GM19395 (cell line): Measurements from ENCODE around the gene FCGR2B.
A peak's percentile ranks its signal among the peaks of the same experiment; 100 is the strongest.
"Not testable (repeated sequence)": the region's sequence is repeated elsewhere in the genome, so short reads cannot be mapped to it uniquely, and the experiment has no call there.

Experiments used
- ATAC-seq: cut with Tn5 transposase; IDR thresholded peaks from one replicate; pipeline ENCODE4 v1.9.1; 2021; ENCODE audit warnings: mild to moderate bottlenecking, moderate library complexity; ENCODE audit not compliant: unreplicated experiment

Gene FCGR2B

DNA sequence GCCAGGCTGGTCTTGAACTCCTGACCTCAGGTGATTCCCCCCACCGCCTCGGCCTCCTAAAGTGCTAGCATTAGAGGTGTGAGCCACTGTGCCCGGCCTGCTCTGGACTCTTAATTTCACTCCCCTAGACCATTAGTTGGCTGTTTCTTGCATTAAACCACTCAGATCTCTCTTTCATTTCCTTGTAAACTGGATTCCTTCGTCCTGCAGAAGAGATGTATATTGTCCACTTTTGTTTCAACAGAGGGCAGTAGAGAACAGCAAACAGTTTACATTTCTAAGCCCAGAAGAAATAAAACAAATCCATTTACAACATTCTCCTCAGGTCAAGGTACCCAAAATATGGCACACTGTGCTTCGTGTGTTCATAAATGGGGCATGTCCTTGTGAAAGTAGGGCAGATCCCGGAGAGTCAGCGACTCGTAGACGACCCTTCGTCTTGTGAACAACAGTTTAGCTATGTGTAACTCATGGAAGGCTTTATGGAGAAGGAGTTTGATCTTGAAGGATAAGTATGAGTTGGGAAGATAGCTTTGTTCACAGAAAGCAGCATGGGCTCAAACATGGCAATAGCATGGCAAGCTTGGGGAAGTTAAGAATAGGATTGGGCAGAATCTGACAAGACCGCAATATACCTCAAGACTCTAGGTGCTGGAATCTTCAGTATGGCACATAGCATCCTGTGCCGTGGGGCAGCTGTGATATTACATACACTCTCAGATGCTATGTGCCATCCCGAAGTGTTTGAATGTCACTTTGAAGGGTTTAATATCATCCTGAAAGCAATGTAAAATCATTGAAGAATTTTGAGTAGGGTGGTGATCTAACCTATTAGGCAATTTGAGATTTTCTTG lies 15.2 kb upstream of the FCGR2B start:
- not testable (repeated sequence) for ATAC-seq

DNA sequence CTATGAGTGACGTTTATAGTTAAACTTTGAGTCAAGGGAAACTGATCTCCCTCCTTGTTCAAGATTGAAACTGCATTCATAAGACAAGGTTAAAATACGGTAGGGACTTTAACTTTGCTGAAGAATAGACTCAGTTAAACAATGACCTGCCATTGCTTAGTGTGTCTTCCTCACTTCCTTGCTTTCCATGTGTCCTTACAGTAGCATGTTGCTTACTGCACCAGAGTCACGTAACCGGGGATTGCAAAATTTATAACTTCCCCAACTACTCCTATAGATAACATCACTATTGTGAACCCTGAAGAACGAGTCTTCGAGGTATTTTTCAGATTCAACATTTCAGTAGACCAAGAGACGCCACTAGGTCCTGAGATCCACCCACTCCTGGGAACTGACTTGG lies 9.4 kb upstream of the FCGR2B start:
- not testable (repeated sequence) for ATAC-seq

DNA sequence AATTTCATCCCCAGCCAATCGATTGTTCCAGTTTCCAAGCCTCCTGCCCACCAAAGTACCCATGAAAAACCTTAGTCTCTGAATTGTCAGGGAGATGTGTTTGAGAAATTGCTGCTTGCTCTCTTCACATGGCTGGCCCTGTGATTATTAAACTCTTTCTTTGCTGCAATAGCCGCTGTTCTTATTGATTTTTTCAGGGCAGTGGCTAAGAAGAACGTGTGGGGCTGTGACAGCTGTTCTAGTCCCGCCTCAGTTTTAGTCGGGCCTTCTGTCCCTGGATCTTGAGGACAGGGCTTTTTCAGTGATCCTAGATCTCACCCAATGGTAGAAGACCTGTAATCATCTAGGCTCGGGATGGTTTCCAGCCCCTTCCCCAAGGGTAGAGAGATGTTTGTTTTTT lies 9.0 kb upstream of the FCGR2B start:
- not testable (repeated sequence) for ATAC-seq

DNA sequence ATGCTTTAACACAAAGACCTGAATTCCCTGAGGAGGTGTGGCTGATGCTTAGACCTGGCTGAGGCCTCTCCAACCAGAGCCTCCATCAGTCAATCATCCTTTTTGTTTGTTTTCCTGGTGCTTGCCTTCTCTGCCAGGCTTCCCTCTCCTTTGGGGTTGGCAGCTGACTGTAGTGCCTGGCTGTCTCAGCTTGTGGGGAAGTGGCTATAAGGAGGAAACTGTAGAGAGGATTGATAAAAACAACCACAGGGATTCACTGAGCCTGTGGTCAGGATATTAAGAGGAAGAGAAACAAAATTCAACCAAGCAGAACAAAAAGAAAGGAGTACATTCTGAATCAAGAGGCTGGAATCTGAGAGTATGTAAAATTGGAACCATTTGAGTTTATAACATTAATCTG lies 4.4 kb upstream of the FCGR2B start:
- ATAC-seq = not testable (repeated sequence)

DNA sequence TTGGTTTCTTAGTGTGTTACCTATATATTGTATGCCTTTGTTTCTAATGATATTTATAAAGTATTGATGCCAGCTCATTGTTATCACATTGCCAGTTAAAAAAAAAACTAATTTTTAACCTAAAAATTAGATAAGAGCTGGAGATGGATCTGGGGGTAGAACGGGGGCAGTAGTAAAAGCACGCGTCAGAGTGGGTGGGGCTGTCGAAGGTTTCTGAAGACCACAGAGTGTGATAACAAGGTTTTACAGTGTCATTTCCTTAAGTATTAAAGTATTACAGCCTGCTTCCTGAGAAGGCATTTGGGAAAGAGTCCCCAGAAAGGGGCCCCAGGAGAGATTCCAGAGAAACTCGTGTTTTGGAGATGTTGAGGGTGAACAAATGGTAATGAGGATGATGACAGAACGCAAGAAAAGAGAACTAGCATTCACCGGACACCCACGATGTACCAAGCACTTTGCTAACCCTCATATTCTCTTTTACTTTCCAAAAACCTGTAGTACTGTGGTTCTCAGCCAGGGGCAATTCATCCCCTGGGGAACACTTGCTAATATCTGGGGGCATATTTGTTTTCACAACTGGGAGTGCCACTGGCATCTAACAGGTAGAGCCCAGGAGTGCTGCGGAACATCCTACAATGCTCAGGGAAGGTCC lies 1.2 kb upstream of the FCGR2B start:
- ATAC-seq = not testable (repeated sequence)

DNA sequence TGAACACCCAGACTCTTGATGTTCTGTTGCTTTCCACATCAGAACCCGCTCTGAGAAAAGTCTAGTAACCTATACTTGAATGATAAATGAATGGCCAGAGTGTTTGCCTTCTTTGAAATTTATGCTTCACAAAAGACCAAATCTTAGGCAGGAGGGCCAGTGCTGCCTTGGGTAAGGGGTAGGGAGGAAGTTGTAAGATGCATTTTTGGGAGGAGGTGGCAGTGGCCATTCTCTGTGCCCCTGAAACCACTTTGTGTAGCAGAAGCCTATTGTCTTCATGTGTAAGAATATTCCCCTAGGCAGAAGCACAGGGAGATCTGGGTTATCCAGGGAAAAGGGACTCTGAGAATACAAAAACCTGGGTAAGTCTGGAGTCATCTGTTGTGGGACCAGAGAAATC lies 626 bp downstream of the FCGR2B start:
- peak; percentile 19 for ATAC-seq

DNA sequence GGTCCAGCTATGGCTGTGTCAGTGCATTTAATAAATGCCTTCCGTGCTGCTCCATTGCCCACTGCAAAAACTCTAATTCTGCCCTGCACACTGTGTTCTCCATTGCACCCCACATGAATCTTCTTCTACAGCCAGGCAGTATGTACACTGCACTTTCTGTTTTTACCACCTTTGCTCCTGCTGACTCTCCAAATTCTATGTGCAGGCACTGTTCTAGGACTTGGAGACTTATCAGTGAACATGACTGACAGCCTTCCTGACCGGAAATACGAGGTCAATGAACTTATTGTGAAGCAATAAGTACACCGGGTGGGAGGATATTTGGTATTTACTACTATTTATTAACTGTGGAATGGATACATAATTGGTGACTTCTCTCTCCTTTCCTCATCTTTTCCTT lies 1.7 kb downstream of the FCGR2B start:
- ATAC-seq = not testable (repeated sequence)

DNA sequence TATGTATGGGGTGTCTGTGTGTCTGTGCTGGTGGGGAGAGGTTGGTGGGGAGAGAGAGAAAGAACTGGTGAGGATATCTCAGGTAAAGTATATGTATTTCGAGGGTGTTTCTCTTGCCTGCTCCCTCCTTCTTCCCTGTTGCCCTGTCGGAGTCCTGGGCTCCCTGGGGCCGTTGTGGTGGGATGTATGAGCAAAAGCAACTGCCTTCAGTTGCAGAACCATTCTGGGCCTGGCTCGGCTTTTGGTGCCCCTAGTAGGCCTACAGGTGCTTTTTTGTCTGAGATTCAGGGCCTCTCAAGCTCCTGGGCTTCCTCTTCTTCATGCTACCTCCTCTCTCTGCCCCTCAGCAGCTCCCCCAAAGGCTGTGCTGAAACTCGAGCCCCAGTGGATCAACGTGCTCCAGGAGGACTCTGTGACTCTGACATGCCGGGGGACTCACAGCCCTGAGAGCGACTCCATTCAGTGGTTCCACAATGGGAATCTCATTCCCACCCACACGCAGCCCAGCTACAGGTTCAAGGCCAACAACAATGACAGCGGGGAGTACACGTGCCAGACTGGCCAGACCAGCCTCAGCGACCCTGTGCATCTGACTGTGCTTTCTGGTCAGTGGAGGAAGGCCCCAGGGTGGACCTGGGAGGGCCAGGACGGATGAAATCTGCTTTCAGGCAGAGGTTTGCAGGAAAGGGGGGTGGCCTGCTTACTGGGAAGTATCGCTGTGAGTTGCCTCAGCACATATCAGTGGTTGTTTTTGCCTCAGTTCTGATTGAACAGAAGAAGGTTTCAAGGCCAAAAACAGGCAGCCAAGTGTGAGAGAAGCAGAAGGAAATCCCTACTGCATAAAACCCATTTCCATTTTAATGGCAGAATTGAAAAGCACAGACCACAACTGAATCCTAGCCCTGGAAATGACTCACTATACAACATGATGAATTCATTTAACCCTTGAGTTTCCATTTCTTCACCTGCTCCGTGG lies 8.4 kb downstream of the FCGR2B start:
- ATAC-seq = not testable (repeated sequence)

DNA sequence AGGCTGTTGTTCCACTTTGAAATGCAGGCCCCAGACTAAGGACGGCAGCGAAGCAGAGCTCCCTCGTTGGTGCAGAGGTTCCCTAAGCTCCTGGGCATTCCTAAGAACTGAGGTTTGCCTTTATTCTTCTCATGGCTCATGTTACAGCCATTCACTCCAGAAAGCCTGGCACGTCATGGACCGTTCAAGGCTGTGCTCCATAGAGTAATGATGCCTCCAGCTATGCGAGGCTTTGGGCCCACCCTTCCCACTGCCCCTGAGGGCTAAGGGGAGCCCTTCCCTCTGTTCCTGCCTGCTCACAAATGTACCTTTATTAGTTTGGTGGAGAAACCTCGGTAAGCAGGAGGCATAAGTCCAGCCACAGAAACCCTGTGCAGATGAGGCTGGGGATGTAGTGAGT lies 10.5 kb downstream of the FCGR2B start:
- not testable (repeated sequence) for ATAC-seq

DNA sequence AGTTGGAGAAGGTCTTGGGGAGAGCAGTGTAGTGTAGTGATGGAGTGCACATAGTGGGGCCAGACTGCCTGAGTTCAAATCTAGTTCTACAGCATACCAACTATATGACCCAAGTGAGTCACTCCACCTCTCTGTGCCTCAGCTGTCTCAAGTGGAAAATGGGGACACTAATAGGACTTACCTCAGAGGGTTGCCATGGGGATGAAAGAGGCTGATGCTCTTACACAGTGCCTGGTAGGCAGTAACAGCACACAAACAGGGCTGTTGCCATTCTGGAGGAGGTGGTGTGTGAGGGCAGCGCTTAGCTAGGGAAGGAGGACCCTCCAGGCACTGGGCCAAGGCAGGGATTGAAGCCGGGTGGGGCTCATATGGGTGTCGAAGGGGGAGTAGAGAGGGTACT lies 11.5 kb downstream of the FCGR2B start:
- not testable (repeated sequence) for ATAC-seq

DNA sequence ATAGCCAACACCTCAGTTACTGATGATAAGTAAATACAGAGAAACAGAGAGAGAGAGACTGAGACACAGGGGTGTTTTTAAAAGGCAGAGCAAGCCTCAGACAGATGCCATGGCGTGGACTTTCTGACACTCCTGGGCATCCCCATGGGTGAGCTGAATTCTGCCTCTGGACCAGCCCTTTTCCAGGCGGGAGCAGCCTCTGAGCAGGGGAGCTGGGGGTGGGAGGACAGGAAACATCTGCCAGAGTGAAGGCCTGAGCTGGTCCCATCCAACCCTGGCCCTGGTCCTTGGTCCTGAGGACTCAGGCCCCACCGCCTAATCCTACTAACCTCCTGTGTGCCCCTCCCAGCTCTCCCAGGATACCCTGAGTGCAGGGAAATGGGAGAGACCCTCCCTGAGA lies 12.0 kb downstream of the FCGR2B start:
- ATAC-seq = not testable (repeated sequence)

DNA sequence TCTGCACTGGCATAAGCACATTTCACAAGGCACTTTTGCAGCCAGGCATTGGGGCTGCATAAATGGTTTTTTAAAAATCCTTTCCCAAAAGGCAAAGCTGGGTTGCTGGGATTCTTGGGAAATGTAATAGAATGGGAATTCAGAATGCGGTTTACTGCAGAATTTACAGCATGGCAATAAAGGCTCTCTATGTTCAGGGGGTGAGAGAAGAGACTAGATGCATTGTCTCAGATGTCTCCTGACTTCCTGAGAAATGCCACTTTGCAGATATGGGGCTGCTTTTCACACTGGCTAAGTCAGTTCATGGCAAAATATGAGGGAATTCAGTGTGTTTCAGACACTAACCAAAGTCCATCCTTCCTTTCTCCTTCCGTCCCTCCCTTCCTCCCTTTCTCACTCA lies 13.5 kb downstream of the FCGR2B start:
- no peak for ATAC-seq

DNA sequence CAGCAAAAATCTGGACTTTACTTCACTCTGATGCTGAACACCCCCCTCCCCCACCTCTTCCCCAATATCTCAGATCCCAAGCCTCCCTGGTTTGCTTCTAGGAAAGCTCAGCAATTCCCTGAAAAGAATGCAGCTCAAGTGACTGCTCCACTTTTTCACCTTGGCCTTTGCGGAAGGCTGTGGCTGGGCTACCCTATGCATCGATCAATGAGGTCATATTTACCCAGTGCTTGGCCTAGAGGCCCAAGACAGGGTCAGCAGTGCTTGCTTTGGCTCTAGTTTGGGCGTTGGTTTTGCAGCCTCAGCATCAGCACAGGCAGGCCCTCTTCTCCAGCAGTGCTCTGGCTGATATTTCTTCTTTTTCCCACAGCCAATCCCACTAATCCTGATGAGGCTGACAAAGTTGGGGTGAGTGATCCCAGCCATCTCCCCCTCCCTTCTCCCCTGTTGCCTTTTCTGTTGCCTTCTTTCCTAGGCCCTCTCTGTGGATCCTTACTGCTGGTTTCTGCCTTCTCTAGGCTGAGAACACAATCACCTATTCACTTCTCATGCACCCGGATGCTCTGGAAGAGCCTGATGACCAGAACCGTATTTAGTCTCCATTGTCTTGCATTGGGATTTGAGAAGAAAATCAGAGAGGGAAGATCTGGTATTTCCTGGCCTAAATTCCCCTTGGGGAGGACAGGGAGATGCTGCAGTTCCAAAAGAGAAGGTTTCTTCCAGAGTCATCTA lies 14.2 kb downstream of the FCGR2B start:
- no peak for ATAC-seq

DNA sequence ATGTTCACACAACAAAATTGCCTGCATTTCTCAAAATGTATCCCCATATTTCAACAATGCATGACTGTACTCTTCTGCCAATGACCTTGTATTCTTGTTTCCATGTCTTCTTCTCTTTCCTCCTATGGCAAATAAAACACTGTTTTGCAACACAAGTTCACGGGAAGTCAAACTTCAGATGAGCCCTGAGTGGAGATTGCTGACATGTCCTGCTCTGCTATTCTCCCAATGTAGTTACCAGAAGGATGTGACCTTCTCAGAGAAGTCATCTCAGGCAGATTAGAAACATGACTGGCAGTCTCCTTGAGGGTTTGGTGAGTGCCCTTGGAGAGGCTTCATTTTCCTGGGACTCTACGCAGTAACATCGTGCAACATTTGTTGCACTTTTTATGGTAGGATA lies 15.6 kb downstream of the FCGR2B start:
- no peak for ATAC-seq

DNA sequence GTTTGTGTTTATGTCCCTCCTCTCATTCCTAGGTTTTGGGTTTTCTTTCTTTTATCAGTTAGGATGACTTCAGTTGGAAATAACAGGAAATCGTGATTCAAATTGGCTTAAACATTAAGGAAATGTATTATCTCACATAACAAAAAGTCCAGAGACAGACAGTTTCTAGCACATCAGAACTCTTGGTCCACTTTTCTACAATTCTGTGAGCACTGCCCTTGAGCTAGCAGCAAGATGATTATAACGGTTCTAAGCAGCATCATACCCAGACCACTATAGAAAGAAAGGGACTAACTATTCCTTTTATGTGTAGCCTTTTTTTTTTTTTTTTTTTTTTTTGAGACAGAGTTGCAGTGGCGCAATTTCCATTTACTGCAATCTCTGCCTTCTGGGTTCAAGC lies 18.9 kb downstream of the FCGR2B start:
- ATAC-seq = no peak

DNA sequence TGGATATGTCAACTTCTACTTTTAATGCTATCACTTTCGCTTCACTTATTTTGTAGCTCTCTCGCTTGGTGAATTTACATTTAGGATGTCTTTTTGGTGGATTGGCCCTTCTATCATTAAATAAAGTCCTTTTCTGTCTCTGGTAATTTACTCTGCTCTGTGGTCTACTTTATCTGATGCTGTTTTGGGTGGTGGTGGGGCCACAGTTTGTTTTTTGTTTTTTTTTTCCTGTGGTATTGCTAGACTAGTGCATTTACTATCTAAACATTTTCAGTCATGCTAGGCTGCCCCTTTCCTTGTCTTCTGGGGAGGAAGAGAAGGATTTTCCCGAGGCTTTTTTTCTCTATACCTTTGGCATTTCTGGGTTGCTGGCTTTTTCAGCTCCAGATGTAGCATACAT lies 26.0 kb downstream of the FCGR2B start:
- no peak for ATAC-seq

DNA sequence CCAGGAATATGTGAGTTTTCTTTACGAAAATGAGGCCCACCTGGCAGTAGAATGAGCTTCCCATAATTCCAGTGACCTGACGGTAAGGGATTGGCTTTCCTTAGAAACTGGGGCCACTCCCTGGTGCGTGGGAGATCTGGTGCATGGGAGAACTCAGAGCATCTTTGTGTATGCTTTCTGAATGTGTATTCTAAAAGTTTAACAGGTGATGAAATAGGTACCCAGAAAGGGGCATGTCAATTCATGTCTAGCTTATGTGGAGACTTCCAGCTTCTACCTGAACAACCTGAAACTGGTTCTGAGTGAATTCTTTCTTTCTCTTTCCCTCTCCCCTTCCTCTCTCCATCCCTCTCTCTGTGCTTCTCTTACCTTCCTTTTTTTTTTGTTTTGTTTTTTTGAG lies 28.9 kb downstream of the FCGR2B start:
- no peak for ATAC-seq

DNA sequence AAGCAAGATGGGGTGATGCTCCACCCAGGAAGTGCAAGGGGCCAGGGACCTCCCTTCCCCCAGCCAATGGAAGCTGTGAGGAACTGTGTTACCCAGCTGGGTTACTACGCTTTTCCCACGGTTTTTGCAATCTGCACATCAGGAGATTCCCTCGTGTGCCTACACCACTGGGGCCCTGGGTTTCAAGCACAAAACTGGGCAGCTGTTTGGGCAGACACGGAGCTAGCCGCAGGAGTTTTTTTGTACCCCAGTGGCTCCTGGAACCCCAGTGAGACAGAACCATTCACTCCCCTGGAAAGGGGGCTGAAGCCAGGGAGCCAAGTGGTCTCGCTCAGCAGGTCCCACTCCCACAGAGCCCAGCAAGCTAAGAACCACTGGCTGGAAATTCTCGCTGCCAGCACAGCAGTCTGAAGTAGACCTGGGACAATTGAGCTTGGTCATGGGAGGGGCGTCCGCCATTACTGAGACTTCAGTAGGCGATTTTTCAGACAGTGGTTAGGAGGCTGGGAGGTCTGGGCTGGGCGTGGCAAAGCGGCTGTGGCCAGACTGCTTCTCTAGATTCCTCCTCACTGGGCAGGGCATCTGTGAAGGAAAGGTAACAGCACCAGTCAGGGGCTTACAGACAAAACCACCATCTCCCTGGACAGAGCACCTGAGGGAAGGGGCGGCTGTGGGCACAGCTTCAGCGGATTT lies 30.2 kb downstream of the FCGR2B start:
- ATAC-seq = not testable (repeated sequence)

DNA sequence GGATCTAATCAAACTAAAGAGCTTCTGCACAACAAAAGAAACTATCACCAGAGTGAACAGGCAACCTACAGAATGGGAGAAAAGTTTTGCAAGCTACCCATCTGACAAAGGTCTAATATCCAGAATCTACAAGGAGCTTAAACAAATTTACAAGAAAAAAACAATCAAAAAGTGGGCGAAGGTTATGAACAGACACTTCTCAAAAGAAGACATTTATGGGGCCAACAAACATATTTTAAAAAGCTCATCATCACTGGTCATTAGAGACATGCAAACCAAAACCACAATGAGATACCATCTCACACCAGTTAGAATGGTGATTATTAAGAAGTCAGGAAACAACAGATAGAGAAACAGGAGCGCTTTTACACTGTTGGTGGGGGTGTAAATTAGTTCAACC lies 35.4 kb downstream of the FCGR2B start:
- not testable (repeated sequence) for ATAC-seq

DNA sequence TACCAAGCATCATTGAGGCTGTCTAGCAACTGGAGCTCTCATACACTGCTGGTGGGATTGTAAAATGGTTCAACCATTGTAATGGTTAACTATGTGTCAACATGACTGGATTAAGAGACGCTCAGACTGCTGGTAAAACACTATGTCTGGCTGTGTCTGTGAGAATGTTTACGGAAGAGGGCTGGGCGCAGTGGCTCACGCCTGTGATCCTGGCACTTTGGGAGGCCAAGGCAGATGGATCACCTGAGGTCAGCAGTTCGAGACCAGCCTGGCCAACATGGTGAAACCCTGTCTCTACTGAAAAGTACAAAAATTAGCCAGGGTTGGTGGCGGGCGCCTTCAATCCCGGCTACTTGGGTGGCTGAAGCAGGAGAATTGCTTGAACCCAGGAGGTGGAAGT lies 39.3 kb downstream of the FCGR2B start:
- ATAC-seq = no peak
